ENCODE data around the gene DDX51.

Gene DDX51

GRCh38 chr12:132133952-132134652, 10.0 kb downstream of the DDX51 start:
- no peak for TF ChIP-seq MAX (IDR thresholded peaks at IDR 0.05)

GRCh38 chr12:132132609-132133430, 11.3 kb downstream of the DDX51 start:
- TF ChIP-seq ZBTB7A (IDR thresholded peaks at IDR 0.05; ENCODE audit: low read depth) (no peak), TEAD4 (IDR thresholded peaks at IDR 0.05) (no peak), CEBPB (IDR thresholded peaks at IDR 0.05) (no peak), EGR1 (IDR thresholded peaks at IDR 0.05) (no peak), YY1 (IDR thresholded peaks at IDR 0.05; ENCODE audit: low read depth) (no peak), NFIC (IDR thresholded peaks at IDR 0.05) (no peak)

- TF ChIP-seq YY1 (IDR thresholded peaks at IDR 0.05; ENCODE audit: low read depth) (no peak), RAD21 (IDR thresholded peaks at IDR 0.05; ENCODE audit: low read depth) (no peak), TCF12 (IDR thresholded peaks at IDR 0.05; ENCODE audit: low read depth) (no peak), EGR1 (IDR thresholded peaks at IDR 0.05) (no peak), TAF1 (IDR thresholded peaks at IDR 0.05; ENCODE audit: low read depth) (no peak), FOXM1 (IDR thresholded peaks at IDR 0.05; ENCODE audit: borderline replicate concordance, low read depth) (no peak), NFIC (IDR thresholded peaks at IDR 0.05) (no peak), CREB1 (IDR thresholded peaks at IDR 0.05; ENCODE audit: low read depth) (no peak), CEBPB (IDR thresholded peaks at IDR 0.05) (no peak), TEAD4 (IDR thresholded peaks at IDR 0.05) (no peak), MAX (IDR thresholded peaks at IDR 0.05) (no peak), USF1 (IDR thresholded peaks at IDR 0.05) (no peak), ZBTB7A (IDR thresholded peaks at IDR 0.05; ENCODE audit: low read depth) (no peak), REST (IDR thresholded peaks at IDR 0.05; ENCODE audit: low read depth) (no peak), EP300 (IDR thresholded peaks at IDR 0.05; ENCODE audit: borderline replicate concordance) (no peak)
Measured at GRCh38 chr12:132131952-132132351, 12.2 kb downstream of the DDX51 start.

- TF ChIP-seq TCF12 (IDR thresholded peaks at IDR 0.05; ENCODE audit: low read depth) (no peak), YY1 (IDR thresholded peaks at IDR 0.05; ENCODE audit: low read depth) (no peak), EGR1 (IDR thresholded peaks at IDR 0.05) (no peak), EP300 (IDR thresholded peaks at IDR 0.05; ENCODE audit: borderline replicate concordance) (no peak), TEAD4 (IDR thresholded peaks at IDR 0.05) (no peak), USF1 (IDR thresholded peaks at IDR 0.05) (no peak), FOXM1 (IDR thresholded peaks at IDR 0.05; ENCODE audit: borderline replicate concordance, low read depth) (no peak), NFIC (IDR thresholded peaks at IDR 0.05) (no peak), REST (IDR thresholded peaks at IDR 0.05; ENCODE audit: low read depth) (no peak), ZBTB7A (IDR thresholded peaks at IDR 0.05; ENCODE audit: low read depth) (no peak), CEBPB (IDR thresholded peaks at IDR 0.05) (no peak), TAF1 (IDR thresholded peaks at IDR 0.05; ENCODE audit: low read depth) (no peak), CREB1 (IDR thresholded peaks at IDR 0.05; ENCODE audit: low read depth) (no peak), RAD21 (IDR thresholded peaks at IDR 0.05; ENCODE audit: low read depth) (no peak), MAX (IDR thresholded peaks at IDR 0.05) (no peak)
Measured at GRCh38 chr12:132131229-132131628, 12.9 kb downstream of the DDX51 start.

GRCh38 chr12:132130690-132131089, 13.4 kb downstream of the DDX51 start:
- no peak for TF ChIP-seq TEAD4 (IDR thresholded peaks at IDR 0.05)
- TF ChIP-seq FOXM1 (IDR thresholded peaks at IDR 0.05; ENCODE audit: borderline replicate concordance, low read depth): no peak
- no peak for TF ChIP-seq RAD21 (IDR thresholded peaks at IDR 0.05; ENCODE audit: low read depth)
- no peak for TF ChIP-seq EGR1 (IDR thresholded peaks at IDR 0.05)
- no peak for TF ChIP-seq REST (IDR thresholded peaks at IDR 0.05; ENCODE audit: low read depth)
- TF ChIP-seq ZBTB7A (IDR thresholded peaks at IDR 0.05; ENCODE audit: low read depth): no peak
- no peak for TF ChIP-seq TCF12 (IDR thresholded peaks at IDR 0.05; ENCODE audit: low read depth)
- no peak for TF ChIP-seq USF1 (IDR thresholded peaks at IDR 0.05)
- no peak for TF ChIP-seq CREB1 (IDR thresholded peaks at IDR 0.05; ENCODE audit: low read depth)
- no peak for TF ChIP-seq YY1 (IDR thresholded peaks at IDR 0.05; ENCODE audit: low read depth)
- no peak for TF ChIP-seq NFIC (IDR thresholded peaks at IDR 0.05)
- no peak for TF ChIP-seq MAX (IDR thresholded peaks at IDR 0.05)
- no peak for TF ChIP-seq TAF1 (IDR thresholded peaks at IDR 0.05; ENCODE audit: low read depth)
- TF ChIP-seq CEBPB (IDR thresholded peaks at IDR 0.05): no peak
- TF ChIP-seq EP300 (IDR thresholded peaks at IDR 0.05; ENCODE audit: borderline replicate concordance): no peak
